Adrenal gland (tissue), 5 donors: Measurements from ENCODE around the gene OS9.
"Not testable (repeated sequence)": the region's sequence is repeated elsewhere in the genome, so short reads cannot be mapped to it uniquely, and the experiment has no call there.

ENCODE experiments used
- POLR2A ChIP-seq, 2 donors: fragments of 450-650 bp; IDR thresholded peaks; one replicate each; pipeline ENCODE4 v1.6.1; 2017; ENCODE audit warnings: antibody characterized with exemption in 2 of 2, mild to moderate bottlenecking in 2 of 2, moderate library complexity in 1 of 2
- TF ChIP-seq, protein P1 (sequence below), 6 experiments: fragments of 450-650 bp in 4 of 6; fragments of 200-600 bp in 2 of 6; sonication (generic) in 1 of 6; IDR thresholded peaks; 1 replicate in 5 of 6; 2 replicates in 1 of 6; pipeline versions ENCODE4 v1.5.1 to v1.8.0; 2016 to 2021; ENCODE audit warnings: antibody characterized with exemption in 6 of 6, mild to moderate bottlenecking in 2 of 6, moderate library complexity in 1 of 6
- donor health status: DM: no; HTN: no; CAD: no.

GRCh38 chr12:57656408-57656807 lies 37.5 kb upstream of the OS9 start:
- TF ChIP-seq, protein P1, sequence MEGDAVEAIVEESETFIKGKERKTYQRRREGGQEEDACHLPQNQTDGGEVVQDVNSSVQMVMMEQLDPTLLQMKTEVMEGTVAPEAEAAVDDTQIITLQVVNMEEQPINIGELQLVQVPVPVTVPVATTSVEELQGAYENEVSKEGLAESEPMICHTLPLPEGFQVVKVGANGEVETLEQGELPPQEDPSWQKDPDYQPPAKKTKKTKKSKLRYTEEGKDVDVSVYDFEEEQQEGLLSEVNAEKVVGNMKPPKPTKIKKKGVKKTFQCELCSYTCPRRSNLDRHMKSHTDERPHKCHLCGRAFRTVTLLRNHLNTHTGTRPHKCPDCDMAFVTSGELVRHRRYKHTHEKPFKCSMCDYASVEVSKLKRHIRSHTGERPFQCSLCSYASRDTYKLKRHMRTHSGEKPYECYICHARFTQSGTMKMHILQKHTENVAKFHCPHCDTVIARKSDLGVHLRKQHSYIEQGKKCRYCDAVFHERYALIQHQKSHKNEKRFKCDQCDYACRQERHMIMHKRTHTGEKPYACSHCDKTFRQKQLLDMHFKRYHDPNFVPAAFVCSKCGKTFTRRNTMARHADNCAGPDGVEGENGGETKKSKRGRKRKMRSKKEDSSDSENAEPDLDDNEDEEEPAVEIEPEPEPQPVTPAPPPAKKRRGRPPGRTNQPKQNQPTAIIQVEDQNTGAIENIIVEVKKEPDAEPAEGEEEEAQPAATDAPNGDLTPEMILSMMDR (IDR thresholded peaks at IDR 0.05), result not testable (repeated sequence)
- TF ChIP-seq POLR2A (IDR thresholded peaks at IDR 0.05), result not testable (repeated sequence)
